IPS-18a (cell line): ENCODE results near the gene ARID3B.

Source experiments
- H3K27ac ChIP-seq: one replicate; pipeline ENCODE4 v1.5.1; 2013; ENCODE audit warnings: low read length
- H3K27me3 ChIP-seq: one replicate; pipeline ENCODE4 v1.6.1; 2013; ENCODE audit warnings: mild to moderate bottlenecking, low read length; ENCODE audit not compliant: control insufficient read depth, insufficient read depth
- H3K36me3 ChIP-seq: one replicate; pipeline ENCODE4 v1.6.1; 2013; ENCODE audit warnings: low read depth, low read length; ENCODE audit not compliant: control insufficient read depth
- H3K4me1 ChIP-seq: one replicate; pipeline ENCODE4 v1.6.1; 2013; ENCODE audit warnings: low read depth, low read length; ENCODE audit not compliant: control insufficient read depth
- H3K4me3 ChIP-seq: one replicate; pipeline ENCODE4 v1.5.1; 2013; ENCODE audit warnings: low read length
- H3K9ac ChIP-seq: one replicate; pipeline ENCODE4 v1.6.1; 2013; ENCODE audit warnings: mild to moderate bottlenecking, low read length, moderate library complexity
- H3K9me3 ChIP-seq: one replicate; pipeline ENCODE4 v1.6.1; 2013; ENCODE audit warnings: low read depth, low read length; ENCODE audit not compliant: control insufficient read depth

ARID3B gene

GRCh38 chr15:74641151-74641550 is 100.1 kb downstream of the ARID3B start:
- Histone ChIP-seq H3K27me3 (no peaks in the 10 kb centered on the region), H3K9ac (no peak overlapping the region), H3K27ac (no peak overlapping the region), H3K36me3 (peaks cover 12% of the 10 kb centered on the region), H3K4me3 (no peak overlapping the region), H3K9me3 (no peaks in the 10 kb centered on the region), H3K4me1 (peaks cover 17% of the 10 kb centered on the region)

GRCh38 chr15:74642348-74642733 is 101.3 kb downstream of the ARID3B start:
- H3K36me3 ChIP-seq, result peaks cover 11% of the 10 kb centered on the region
- peak overlapping the region; percentile 64 for H3K9ac ChIP-seq
- peak overlapping the region; percentile 80 for H3K27ac ChIP-seq
- H3K4me3 ChIP-seq, result peak overlapping the region; percentile 43
- H3K27me3 ChIP-seq, result no peaks in the 10 kb centered on the region
- H3K4me1 ChIP-seq, result peaks cover 17% of the 10 kb centered on the region
- H3K9me3 ChIP-seq, result no peaks in the 10 kb centered on the region

GRCh38 chr15:74642734-74643664 is 102.0 kb downstream of the ARID3B start:
- peak overlapping the region; percentile 64 for H3K9ac ChIP-seq
- H3K27me3 ChIP-seq, result no peaks in the 10 kb centered on the region
- H3K36me3 ChIP-seq, result peaks cover 8% of the 10 kb centered on the region
- H3K4me1 ChIP-seq, result peaks cover 17% of the 10 kb centered on the region
- H3K27ac ChIP-seq, result peak overlapping the region; percentile 80
- no peaks in the 10 kb centered on the region for H3K9me3 ChIP-seq
- H3K4me3 ChIP-seq, result peak overlapping the region; percentile 43

- peaks cover 17% of the 10 kb centered on the region for H3K4me1 ChIP-seq
- H3K27ac ChIP-seq, result peak overlapping the region; percentile 80
- no peaks in the 10 kb centered on the region for H3K9me3 ChIP-seq
- no peak overlapping the region for H3K9ac ChIP-seq
- no peaks in the 10 kb centered on the region for H3K27me3 ChIP-seq
- peaks cover 8% of the 10 kb centered on the region for H3K36me3 ChIP-seq
- H3K4me3 ChIP-seq, result no peak overlapping the region
Measured at GRCh38 chr15:74643665-74644204, 102.7 kb downstream of the ARID3B start.

- Histone ChIP-seq H3K27me3 (no peaks in the 10 kb centered on the region), H3K36me3 (peaks cover 7% of the 10 kb centered on the region), H3K4me3 (no peak overlapping the region), H3K9ac (no peak overlapping the region), H3K27ac (no peak overlapping the region), H3K9me3 (no peaks in the 10 kb centered on the region), H3K4me1 (peaks cover 17% of the 10 kb centered on the region)
Measured at GRCh38 chr15:74646480-74646879, 105.5 kb downstream of the ARID3B start.
